GM19438 (cell line): ENCODE measurements around the gene TTLL3.
"Not testable (repeated sequence)": the region's sequence is repeated elsewhere in the genome, so short reads cannot be mapped to it uniquely, and the experiment has no call there.

Experiments used
- ATAC-seq: cut with Tn5 transposase; IDR thresholded peaks from one replicate; pipeline ENCODE4 v1.9.1; 2021; ENCODE audit warnings: low read depth; ENCODE audit not compliant: unreplicated experiment

The TTLL3 gene

GRCh38 chr3:9834520-9835380, 24.7 kb downstream of the TTLL3 start:
- ATAC-seq: no peak

- ATAC-seq: no peak
Measured at GRCh38 chr3:9837701-9838582, 27.9 kb downstream of the TTLL3 start.

GRCh38 chr3:9838856-9839255, 28.8 kb downstream of the TTLL3 start:
- no peak for ATAC-seq

DNA sequence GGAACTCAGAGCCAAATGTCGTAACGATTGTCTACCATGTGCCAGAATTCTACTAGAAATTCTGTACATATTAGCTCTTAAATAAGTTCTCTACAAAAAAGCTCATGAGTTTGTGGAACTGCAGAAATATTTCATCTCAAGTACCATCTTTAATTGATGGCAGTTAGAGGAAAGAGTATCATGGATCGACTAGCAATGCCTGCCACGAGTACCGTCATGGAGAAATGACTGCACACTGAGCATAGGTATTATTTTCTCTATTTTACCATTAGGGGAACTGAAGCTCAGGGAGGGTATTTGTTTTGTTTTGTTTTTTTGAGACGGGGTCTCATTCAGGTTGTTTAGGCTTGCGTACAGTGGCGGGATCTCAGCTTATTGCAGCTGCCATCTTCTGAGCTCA, 31.0 kb downstream of the TTLL3 start:
- no peak for ATAC-seq

DNA sequence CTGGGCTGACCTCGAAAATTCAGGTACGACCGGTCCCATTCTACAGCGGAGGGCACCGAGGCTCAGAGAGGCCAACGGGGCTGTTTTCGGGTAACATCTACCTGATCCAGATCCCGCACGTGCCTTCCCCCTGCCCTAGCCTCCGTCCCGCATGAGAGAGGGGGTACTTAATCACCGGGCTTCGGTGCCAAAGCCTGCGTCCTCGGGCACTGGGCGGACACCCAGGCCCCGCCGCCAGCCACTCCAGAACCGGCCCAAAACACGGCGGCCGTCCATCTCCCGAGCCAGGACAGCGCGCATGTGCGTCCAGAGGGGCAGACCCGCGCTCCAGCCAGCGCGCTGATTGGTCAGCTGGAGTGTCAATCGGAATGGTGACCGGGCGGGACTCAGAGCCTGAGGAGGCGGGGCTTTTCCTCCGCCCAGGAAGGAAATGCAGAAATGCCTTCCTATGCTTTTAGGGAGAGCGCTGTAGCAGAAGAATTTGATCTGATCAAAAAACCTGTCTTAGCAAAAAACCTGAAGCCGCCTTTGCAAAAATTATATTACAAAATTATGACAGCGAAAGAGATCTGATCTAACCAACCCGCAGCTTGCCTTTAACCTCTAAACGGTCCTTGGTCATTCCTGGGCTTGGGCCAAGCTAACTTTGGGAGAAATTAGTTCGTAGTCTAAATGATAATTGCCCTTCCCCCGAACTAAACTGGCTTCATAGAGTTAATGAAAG, 33.8 kb downstream of the TTLL3 start, which contains the start of gene RPUSD3:
Gene RPUSD3 (minus strand): TSS at position 294 of the 724 bp plus-strand sequence. CDS start 18 bp downstream, at position 276.
- ATAC-seq: peak; percentile 99

DNA sequence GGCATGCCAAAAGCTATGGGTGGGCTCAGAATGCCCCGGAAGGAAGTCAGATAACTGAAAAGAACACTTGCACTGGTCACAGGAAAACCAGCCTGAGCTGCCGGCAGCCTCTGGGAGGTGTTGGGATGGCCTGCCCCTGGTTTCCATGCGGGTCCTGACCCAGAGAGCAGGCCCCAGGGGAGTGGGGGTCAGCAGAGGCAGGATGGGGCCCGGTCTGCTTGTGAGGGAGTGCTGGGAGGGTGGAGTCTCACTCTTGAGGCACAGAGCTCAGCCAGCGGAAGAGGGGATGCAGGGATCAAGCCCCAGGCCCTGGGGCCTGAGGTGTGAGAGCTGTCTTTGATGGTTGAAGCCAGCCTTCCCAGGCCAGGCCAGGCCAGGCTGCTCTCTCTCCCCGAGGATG, 36.2 kb downstream of the TTLL3 start:
- no peak for ATAC-seq

GRCh38 chr3:9846931-9847488, 36.9 kb downstream of the TTLL3 start:
- ATAC-seq: no peak

- not testable (repeated sequence) for ATAC-seq
Measured at GRCh38 chr3:9847870-9848269, 37.8 kb downstream of the TTLL3 start.

DNA sequence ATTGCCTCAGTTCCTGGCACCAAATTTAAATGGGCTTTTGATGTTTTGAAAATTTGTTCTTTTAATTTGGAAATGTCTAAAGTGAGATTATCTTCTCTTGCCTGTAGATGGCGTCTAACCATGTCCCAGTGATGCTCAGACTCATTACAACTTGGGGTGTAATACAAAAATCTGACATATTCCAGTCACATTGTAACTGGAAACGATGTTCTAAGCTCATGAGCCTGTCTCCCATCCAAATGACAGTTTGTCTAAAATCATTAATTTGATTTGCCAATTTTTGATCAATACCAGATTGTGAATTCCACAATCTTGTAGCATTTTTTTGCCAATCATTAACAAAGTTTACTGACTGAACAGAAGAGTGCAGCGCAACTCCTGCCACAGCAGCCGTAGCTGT, 38.8 kb downstream of the TTLL3 start:
- not testable (repeated sequence) for ATAC-seq

DNA sequence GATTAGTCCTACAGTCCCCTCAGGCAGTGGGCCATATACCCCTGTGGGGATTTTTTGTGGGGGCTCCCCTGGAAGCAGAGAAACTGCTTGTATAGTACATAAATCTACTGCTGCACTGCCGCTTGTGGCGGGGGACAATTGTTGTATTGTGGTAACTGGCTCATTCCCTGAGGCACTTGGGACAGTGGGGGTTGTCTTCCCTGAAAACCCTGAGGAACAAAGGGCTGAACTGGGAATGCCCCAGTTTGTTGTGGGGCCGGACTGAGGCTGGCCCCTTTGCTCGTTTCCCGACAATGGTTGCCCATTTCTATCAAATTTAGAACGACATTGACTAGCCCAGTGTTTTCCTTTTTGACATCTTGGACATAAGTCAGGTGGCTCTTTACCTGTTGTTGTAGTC, 41.3 kb downstream of the TTLL3 start:
- ATAC-seq: not testable (repeated sequence)

GRCh38 chr3:9851926-9852325, 41.9 kb downstream of the TTLL3 start:
- not testable (repeated sequence) for ATAC-seq

DNA sequence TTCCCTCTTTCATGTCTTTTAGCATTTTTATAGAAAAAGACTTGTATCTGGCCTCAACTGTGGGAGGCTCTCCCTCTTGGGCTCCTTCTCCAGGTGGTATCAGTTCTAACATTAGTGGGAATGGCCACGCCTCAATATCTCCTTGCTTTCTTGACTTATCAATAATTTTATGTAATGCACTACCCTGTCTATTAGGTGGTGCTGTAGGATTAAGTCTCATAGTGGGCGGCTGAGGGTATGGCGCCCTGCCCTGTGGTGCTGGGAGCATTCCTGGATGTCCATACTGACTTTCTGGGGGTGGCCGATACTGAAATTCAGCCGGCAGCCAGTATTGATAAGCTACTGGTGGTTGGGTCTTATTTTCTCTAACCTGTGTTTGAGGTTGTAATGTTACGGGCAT, 42.5 kb downstream of the TTLL3 start:
- ATAC-seq: no peak

- not testable (repeated sequence) for ATAC-seq
Measured at GRCh38 chr3:9854291-9854940, 44.4 kb downstream of the TTLL3 start.

GRCh38 chr3:9855594-9855993, 45.5 kb downstream of the TTLL3 start:
- no peak for ATAC-seq

- ATAC-seq: no peak
Measured at GRCh38 chr3:9859530-9860025, 49.5 kb downstream of the TTLL3 start.

DNA sequence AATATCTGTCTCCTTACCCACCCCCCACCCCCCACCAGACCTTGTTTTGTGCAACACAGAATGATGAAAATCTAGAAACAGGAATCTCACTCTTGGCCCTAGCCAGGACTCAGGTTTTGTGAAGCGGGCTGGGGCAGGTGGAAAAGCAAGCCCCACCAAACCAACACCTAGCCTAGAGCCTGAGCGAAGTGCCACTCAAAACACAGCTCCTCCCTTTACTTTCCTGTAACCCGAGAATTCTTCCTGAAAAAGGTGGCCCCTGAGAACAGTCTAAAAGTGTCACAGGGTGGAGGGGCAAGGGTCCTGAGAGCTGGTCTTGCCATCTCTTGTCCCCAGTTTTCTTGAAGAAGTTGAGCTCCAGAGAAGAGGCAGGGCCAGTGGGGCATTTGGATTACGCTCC, 51.1 kb downstream of the TTLL3 start:
- ATAC-seq: no peak

DNA sequence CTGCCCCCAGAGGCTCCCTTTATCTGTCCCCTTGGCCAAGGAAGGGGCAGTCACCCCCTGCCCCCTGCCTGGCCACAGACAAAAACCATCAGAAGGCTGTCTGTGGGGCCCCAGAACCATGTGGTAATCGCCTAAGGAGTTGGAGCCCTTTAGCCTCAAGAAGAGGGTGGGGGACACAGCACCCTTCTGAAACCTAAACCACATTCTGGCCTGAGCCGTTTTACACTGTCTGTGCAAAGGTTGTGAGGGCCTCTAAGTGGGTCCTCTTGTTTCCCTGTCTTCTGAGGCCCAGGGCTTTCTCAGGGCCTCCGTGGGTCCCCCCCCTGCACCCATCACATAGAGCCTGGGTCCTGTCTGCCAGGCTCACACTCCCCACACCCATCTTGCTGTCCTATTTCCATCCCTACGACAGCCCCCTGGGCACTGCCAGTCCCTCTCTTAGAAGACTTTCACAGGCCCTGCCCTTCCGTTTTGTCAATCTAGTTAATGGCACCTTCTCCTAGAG, 51.6 kb downstream of the TTLL3 start:
- ATAC-seq: no peak

- no peak for ATAC-seq
Measured at GRCh38 chr3:9862391-9863057, 52.5 kb downstream of the TTLL3 start.
